GM18870 (cell line): Measurements from ENCODE around the gene TECTB.

Experiments used
- ATAC-seq: cut with Tn5 transposase; IDR thresholded peaks from one replicate; pipeline ENCODE4 v1.9.1; 2021; ENCODE audit warnings: moderate library complexity; ENCODE audit not compliant: unreplicated experiment

TECTB gene

GRCh38 chr10:112345743-112346142, 62.5 kb downstream of the TECTB start:
- ATAC-seq, result no peak

GRCh38 chr10:112346774-112347173, 63.6 kb downstream of the TECTB start:
- no peak for ATAC-seq

- no peak for ATAC-seq
Measured at GRCh38 chr10:112347709-112348671, 64.8 kb downstream of the TECTB start.

- ATAC-seq, result no peak
Measured at GRCh38 chr10:112348759-112349158, 65.6 kb downstream of the TECTB start.

- ATAC-seq, result no peak
Measured at GRCh38 chr10:112349521-112350085, 66.4 kb downstream of the TECTB start.

GRCh38 chr10:112351146-112351545, 67.9 kb downstream of the TECTB start:
- ATAC-seq, result no peak

- no peak for ATAC-seq
Measured at GRCh38 chr10:112352044-112352443, 68.8 kb downstream of the TECTB start.

- ATAC-seq, result no peak
Measured at GRCh38 chr10:112353046-112353445, 69.8 kb downstream of the TECTB start.
